PC-3 (cell line): ENCODE data around the gene INPP5D. TPM values are rescaled to one million over a fixed set of nuclear protein-coding genes. Genes with fewer than 3 reads are reported as not detected.

Experiments
- ATAC-seq: fragments of 200-7000 bp; cut with Tn5 transposase; 2 replicates; pipeline ENCODE4 v1.9.1; 2020; ENCODE audit warnings: mild to moderate bottlenecking, moderate library complexity
- BruUV-seq: library from RNA; stranded (reverse); fragments of 400-500 nt; replicated peaks from 2 replicates; lab custom pipeline; 2021; lab: Mats Ljungman, UMichigan
- CTCF ChIA-PET: fragments of 300-600 bp; sonication (Branson Sonifier 250); formaldehyde crosslinking; loops from one replicate; lab custom pipeline; 2022; ENCODE audit warnings: antibody characterized with exemption; lab: Charles Lee
- POLR2A ChIA-PET: fragments of 300-600 bp; sonication (Branson Sonifier 250); formaldehyde crosslinking; loops from one replicate; lab custom pipeline; 2022; ENCODE audit warnings: antibody characterized with exemption; ENCODE audit not compliant: unreplicated experiment; lab: Charles Lee
- DNase-seq: peaks from one replicate; pipeline ENCODE4 v3.0.0-alpha.2; 2015
- H2AFZ ChIP-seq: fragments of 300-600 bp; sonication (generic); 2 replicates; pipeline ENCODE4 v1.6.0; 2016; ENCODE audit warnings: antibody characterized with exemption, low read length
- H3F3A ChIP-seq: fragments of 300-600 bp; sonication (generic); one replicate; pipeline ENCODE4 v1.6.0; 2017; ENCODE audit warnings: antibody characterized with exemption, low read length, control low read depth, mild to moderate bottlenecking; ENCODE audit not compliant: unreplicated experiment
- H3K27ac ChIP-seq: fragments of 300-600 bp; sonication (generic); 2 replicates; pipeline ENCODE4 v1.5.1; 2016; ENCODE audit warnings: mild to moderate bottlenecking, low read length
- H3K27me3 ChIP-seq: fragments of 300-600 bp; sonication (generic); 2 replicates; pipeline ENCODE4 v1.6.1; 2016; ENCODE audit warnings: low read length, mixed read lengths
- H3K36me3 ChIP-seq: fragments of 300-600 bp; sonication (generic); 2 replicates; pipeline ENCODE4 v1.6.1; 2016; ENCODE audit warnings: low read depth, mixed run types, low read length, mixed read lengths
- H3K4me1 ChIP-seq: fragments of 300-600 bp; sonication (generic); 2 replicates; pipeline ENCODE4 v1.5.1; 2016; ENCODE audit warnings: low read length; ENCODE audit not compliant: insufficient read depth
- H3K4me2 ChIP-seq: fragments of 300-600 bp; sonication (generic); 2 replicates; pipeline ENCODE4 v1.6.0; 2016; ENCODE audit warnings: low read length
- H3K4me3 ChIP-seq: fragments of 300-600 bp; sonication (generic); 2 replicates; pipeline ENCODE4 v1.5.1; 2016; ENCODE audit warnings: mild to moderate bottlenecking, low read length, mixed read lengths
- H3K79me2 ChIP-seq: fragments of 300-600 bp; sonication (generic); 2 replicates; pipeline ENCODE4 v1.6.1; 2017; ENCODE audit warnings: low read length, mixed read lengths
- H3K9ac ChIP-seq: fragments of 300-600 bp; sonication (generic); 2 replicates; pipeline ENCODE4 v1.6.0; 2016; ENCODE audit warnings: mild to moderate bottlenecking, low read length
- H3K9me2 ChIP-seq: fragments of 300-600 bp; sonication (generic); replicated peaks from 2 replicates; pipeline ENCODE4 v1.6.1; 2016; ENCODE audit warnings: mixed run types, low read length, mixed read lengths
- H3K9me3 ChIP-seq: fragments of 300-600 bp; sonication (generic); 2 replicates; pipeline ENCODE4 v1.6.1; 2016; ENCODE audit warnings: low read length, mixed read lengths
- H4K20me1 ChIP-seq: fragments of 300-600 bp; sonication (generic); 2 replicates; pipeline ENCODE4 v1.6.1; 2016; ENCODE audit warnings: low read length, mixed read lengths
- EZH2 ChIP-seq: fragments of 300-600 bp; sonication (generic); IDR thresholded peaks from one replicate; pipeline ENCODE4 v1.6.1; 2017; ENCODE audit warnings: antibody characterized with exemption, mild to moderate bottlenecking, low read length; ENCODE audit not compliant: unreplicated experiment
- EZH2phosphoT487 ChIP-seq: fragments of 300-600 bp; sonication (generic); IDR thresholded peaks from 2 replicates; pipeline ENCODE4 v1.6.1; 2018; ENCODE audit warnings: mild to moderate bottlenecking, antibody characterized with exemption, low read length, borderline replicate concordance
- intact Hi-C: fragments of 100-400 bp; cut with micrococcal nuclease; formaldehyde crosslinking; loops from 2 replicates; pipeline ENCODE4 v1.9.0; 2023
- total RNA-seq: library from RNA; depleted of rRNA; stranded (reverse); fragments of >200 nt; gene quantifications from 2 replicates; pipeline ENCODE4 v1.2.3, GENCODE V29; 2014
- TF ChIP-seq, protein P1 (sequence below): fragments of 300-600 bp; sonication (generic); conservative IDR thresholded peaks from 2 replicates; pipeline ENCODE4 v1.5.1; 2017; ENCODE audit warnings: antibody characterized with exemption, low read depth, mild to moderate bottlenecking, low read length

The INPP5D gene
- total RNA-seq, 1 experiment from 2014 or later, result 0.26 TPM

DNA sequence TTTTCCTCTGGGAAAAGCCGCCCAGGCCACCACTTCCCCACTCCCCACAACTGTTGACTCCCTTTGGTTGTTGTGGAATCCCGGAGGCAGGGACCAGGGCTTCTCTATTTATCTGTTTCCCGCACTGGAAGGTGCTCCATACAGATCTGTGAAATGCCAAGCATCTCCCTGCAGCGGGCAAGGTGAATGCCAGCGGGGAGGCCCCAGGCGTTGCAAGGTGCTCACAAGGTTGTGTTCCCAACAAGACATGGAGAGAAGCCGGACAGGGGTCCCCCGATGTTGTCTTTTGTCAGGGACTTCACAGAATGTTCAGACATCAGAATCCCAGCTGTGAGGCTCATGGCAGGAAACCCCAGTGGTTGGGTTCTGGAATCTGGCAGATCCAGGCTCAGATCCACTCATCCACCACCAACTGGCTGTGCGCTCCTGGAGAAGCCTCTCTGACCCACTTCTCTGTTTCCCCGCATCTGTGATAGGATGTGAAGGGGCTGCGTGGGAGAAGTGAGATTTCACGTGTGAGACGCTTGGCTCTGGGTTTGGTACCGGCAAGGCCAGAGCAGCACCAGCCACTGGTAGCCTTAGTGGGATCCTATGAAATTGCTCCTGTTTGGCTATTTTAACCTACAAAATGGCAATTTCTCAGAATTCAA, 36.3 kb upstream of the INPP5D start:
- no TSS peak for BruUV-seq
- CTCF ChIA-PET, result no interaction called here
- Histone ChIP-seq H3K4me2 (no peak overlapping the region), H3K4me1 (peaks cover 29% of the 10 kb centered on the region), H3K9me3 (no peaks in the 10 kb centered on the region), H3K27me3 (no peaks in the 10 kb centered on the region), H3F3A (peaks cover 6% of the 10 kb centered on the region), H4K20me1 (no peaks in the 10 kb centered on the region), H3K36me3 (no peaks in the 10 kb centered on the region), H3K4me3 (no peak overlapping the region), H3K9me2 (no peaks in the 10 kb centered on the region), H3K79me2 (no peaks in the 10 kb centered on the region), H3K9ac (no peak overlapping the region), H2AFZ (no peak overlapping the region), H3K27ac (no peak overlapping the region)
- TF ChIP-seq EZH2 (no peak), EZH2phosphoT487 (no peak)
- TF ChIP-seq, protein P1, sequence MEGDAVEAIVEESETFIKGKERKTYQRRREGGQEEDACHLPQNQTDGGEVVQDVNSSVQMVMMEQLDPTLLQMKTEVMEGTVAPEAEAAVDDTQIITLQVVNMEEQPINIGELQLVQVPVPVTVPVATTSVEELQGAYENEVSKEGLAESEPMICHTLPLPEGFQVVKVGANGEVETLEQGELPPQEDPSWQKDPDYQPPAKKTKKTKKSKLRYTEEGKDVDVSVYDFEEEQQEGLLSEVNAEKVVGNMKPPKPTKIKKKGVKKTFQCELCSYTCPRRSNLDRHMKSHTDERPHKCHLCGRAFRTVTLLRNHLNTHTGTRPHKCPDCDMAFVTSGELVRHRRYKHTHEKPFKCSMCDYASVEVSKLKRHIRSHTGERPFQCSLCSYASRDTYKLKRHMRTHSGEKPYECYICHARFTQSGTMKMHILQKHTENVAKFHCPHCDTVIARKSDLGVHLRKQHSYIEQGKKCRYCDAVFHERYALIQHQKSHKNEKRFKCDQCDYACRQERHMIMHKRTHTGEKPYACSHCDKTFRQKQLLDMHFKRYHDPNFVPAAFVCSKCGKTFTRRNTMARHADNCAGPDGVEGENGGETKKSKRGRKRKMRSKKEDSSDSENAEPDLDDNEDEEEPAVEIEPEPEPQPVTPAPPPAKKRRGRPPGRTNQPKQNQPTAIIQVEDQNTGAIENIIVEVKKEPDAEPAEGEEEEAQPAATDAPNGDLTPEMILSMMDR, result no peak
- DNase-seq (no peak), ATAC-seq (no peak)
- POLR2A ChIA-PET, result no interaction called here
- intact Hi-C loops, result no loop called here

DNA sequence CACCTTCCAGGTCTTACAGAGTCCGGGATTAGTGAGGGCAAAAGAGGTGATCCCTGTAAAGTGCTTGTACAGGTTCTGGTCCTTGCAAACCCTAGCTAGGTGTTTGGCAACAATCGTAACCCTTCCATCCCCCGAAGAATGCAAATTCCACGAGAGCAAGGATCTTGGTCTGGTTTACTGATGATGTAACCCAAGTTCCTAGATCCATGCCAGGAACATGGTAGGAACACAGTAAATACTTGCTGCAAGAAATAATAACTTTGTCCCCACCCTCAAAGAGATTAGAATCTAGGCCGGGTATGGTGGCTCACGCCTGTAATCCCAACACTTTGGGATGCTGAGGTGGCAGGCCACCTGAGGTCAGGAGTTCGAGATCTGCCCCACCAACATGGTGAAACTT, 34.4 kb upstream of the INPP5D start:
- no peaks in the 10 kb centered on the region for H3K36me3 ChIP-seq
- TF ChIP-seq, protein P1, result no peak
- TF ChIP-seq EZH2, result no peak
- no peak for TF ChIP-seq EZH2phosphoT487
- H2AFZ ChIP-seq, result no peak overlapping the region
- H3K4me1 ChIP-seq, result peaks cover 43% of the 10 kb centered on the region
- ChIA-PET POLR2A (no interaction called here), CTCF (no interaction called here)
- intact Hi-C loops, result no loop called here
- H3K27me3 ChIP-seq, result no peaks in the 10 kb centered on the region
- no TSS peak for BruUV-seq
- ATAC-seq (no peak), DNase-seq (no peak)
- H3K4me3 ChIP-seq, result no peak overlapping the region
- no peaks in the 10 kb centered on the region for H3K9me2 ChIP-seq
- no peaks in the 10 kb centered on the region for H3K9me3 ChIP-seq
- H3K79me2 ChIP-seq, result no peaks in the 10 kb centered on the region
- H3K27ac ChIP-seq, result peak overlapping the region; percentile 52
- H3K9ac ChIP-seq, result no peak overlapping the region
- peaks cover 10% of the 10 kb centered on the region for H3F3A ChIP-seq
- no peaks in the 10 kb centered on the region for H4K20me1 ChIP-seq
- 0 out of 2 replicates have a peak overlapping the region, but pooled peaks have one; percentile 5 for H3K4me2 ChIP-seq

DNA sequence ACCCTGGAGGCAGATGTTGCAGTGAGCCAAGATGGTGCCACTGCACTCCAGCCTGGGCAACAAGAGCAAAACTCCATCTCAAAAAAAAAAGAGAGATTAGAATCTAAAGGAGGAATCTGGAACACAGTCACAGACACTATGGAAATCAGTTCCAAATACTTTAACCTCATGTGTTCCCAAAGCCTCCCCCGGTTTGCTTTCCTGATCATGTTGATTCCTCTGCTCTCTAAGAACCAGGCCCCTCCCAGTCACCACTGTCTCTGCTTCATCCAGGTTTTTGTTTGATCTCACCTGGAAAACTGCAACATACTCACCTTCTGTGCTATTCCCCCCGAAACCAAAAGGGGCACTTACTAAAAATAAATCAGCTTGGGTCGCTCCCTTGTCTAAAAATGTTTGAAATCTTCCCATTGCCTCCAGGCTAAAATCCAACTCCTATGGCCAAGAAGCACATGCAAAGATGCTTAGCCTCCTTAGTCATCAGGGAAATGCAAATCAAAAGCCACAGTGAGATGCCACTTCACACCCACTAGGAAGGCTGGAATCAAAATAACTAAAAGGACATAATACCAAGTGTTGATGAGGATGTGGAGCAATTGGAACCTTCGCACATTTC, 33.8 kb upstream of the INPP5D start:
- CTCF ChIA-PET, result no interaction called here
- ATAC-seq, result peak; percentile 5; the same call in 1 of the 2 replicates
- Histone ChIP-seq H3F3A (peaks cover 10% of the 10 kb centered on the region), H3K9me3 (no peaks in the 10 kb centered on the region), H3K4me1 (peaks cover 49% of the 10 kb centered on the region), H3K9me2 (no peaks in the 10 kb centered on the region), H3K79me2 (0 out of 2 replicates have a peak, but pooled peaks cover 1% of the 10 kb centered on the region), H3K27ac (peak overlapping the region; percentile 52), H3K36me3 (no peaks in the 10 kb centered on the region), H2AFZ (peak overlapping the region; percentile 47; the same call in 1 of the 2 replicates), H4K20me1 (no peaks in the 10 kb centered on the region), H3K4me2 (peak overlapping the region; percentile 5), H3K27me3 (no peaks in the 10 kb centered on the region), H3K4me3 (no peak overlapping the region), H3K9ac (no peak overlapping the region)
- TF ChIP-seq, protein P1, result no peak
- no peak for TF ChIP-seq EZH2phosphoT487
- no peak for TF ChIP-seq EZH2
- POLR2A ChIA-PET, result no interaction called here
- peak; percentile 81 for DNase-seq
- BruUV-seq, result no TSS peak
- intact Hi-C loops, result no loop called here
